Esophagus squamous epithelium (tissue), 4 donors: ENCODE results near the gene TP63.

ENCODE experiments used
- POLR2A ChIP-seq, 4 donors: fragments of 450-650 bp; IDR thresholded peaks; one replicate each; pipeline ENCODE4 v1.6.1; 2017; ENCODE audit warnings: antibody characterized with exemption in 4 of 4, mild to moderate bottlenecking in 4 of 4, moderate library complexity in 3 of 4
- TF ChIP-seq, protein P1 (sequence below), 6 experiments: fragments of 450-650 bp in 4 of 6; fragments of 200-600 bp in 2 of 6; sonication (generic) in 2 of 6; IDR thresholded peaks; one replicate each; pipeline ENCODE4 v1.5.1; 2016 to 2019; ENCODE audit warnings: antibody characterized with exemption in 6 of 6, mild to moderate bottlenecking in 4 of 6, moderate library complexity in 4 of 6

DNA sequence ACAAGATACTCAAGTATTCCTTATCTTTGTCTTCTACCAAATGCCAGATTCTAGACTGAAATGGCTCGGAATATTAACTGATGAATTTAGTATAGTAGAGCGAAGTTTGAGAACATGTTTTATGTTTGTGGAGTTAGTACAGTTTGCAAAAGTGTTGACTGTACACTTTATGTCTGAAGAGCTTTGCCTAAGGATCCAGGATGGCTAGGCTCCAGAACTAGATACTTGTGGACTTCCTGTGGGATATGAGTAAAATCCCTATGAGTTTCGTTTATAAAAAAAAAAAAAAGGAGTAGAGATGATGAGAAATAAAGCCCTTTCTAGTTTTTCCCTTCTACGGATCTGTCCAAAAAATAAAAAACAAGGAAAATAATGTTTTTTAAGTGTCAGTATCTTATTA, 96.7 kb downstream of the TP63 start:
- TF ChIP-seq, protein P1, sequence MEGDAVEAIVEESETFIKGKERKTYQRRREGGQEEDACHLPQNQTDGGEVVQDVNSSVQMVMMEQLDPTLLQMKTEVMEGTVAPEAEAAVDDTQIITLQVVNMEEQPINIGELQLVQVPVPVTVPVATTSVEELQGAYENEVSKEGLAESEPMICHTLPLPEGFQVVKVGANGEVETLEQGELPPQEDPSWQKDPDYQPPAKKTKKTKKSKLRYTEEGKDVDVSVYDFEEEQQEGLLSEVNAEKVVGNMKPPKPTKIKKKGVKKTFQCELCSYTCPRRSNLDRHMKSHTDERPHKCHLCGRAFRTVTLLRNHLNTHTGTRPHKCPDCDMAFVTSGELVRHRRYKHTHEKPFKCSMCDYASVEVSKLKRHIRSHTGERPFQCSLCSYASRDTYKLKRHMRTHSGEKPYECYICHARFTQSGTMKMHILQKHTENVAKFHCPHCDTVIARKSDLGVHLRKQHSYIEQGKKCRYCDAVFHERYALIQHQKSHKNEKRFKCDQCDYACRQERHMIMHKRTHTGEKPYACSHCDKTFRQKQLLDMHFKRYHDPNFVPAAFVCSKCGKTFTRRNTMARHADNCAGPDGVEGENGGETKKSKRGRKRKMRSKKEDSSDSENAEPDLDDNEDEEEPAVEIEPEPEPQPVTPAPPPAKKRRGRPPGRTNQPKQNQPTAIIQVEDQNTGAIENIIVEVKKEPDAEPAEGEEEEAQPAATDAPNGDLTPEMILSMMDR (IDR thresholded peaks at IDR 0.05), result no peak
- TF ChIP-seq POLR2A (IDR thresholded peaks at IDR 0.05), result no peak
